Activated CD4-positive, CD25-positive, alpha-beta regulatory T cell treated with anti-CD3 and anti-CD28 coated beads, Interleukin-2, amount 50 U/mL, for 24 hours (primary cell): ENCODE measurements around the gene CALN1.
"Not testable (repeated sequence)": the region's sequence is repeated elsewhere in the genome, so short reads cannot be mapped to it uniquely, and the experiment has no call there.

Experiments
- ATAC-seq, 2 donors: fragments of 150-1000 bp; cut with Tn5 transposase; one replicate each; pipeline ENCODE4 v1.10.0; 2021; ENCODE audit warnings: mild to moderate bottlenecking in 1 of 2, moderate library complexity in 1 of 2

CALN1 gene

GRCh38 chr7:72265071-72265904 lies 146.8 kb downstream of the CALN1 start:
- no peak for ATAC-seq

GRCh38 chr7:72260406-72260805 lies 151.7 kb downstream of the CALN1 start:
- ATAC-seq = no peak

GRCh38 chr7:72258074-72258473 lies 154.1 kb downstream of the CALN1 start:
- ATAC-seq = no peak

GRCh38 chr7:72254455-72254854 lies 157.7 kb downstream of the CALN1 start:
- no peak for ATAC-seq

- ATAC-seq = no peak
Measured at GRCh38 chr7:72249106-72249505, 163.0 kb downstream of the CALN1 start.

GRCh38 chr7:72244826-72245398 lies 167.2 kb downstream of the CALN1 start:
- ATAC-seq = no peak

GRCh38 chr7:72243329-72243728 lies 168.8 kb downstream of the CALN1 start:
- no peak for ATAC-seq

GRCh38 chr7:72235351-72235750 lies 176.8 kb downstream of the CALN1 start:
- no peak for ATAC-seq

- no peak for ATAC-seq
Measured at GRCh38 chr7:72234086-72234485, 178.1 kb downstream of the CALN1 start.

- no peak for ATAC-seq
Measured at GRCh38 chr7:72230281-72230680, 181.9 kb downstream of the CALN1 start.

GRCh38 chr7:72223351-72223750 lies 188.8 kb downstream of the CALN1 start:
- ATAC-seq = no peak

- no peak for ATAC-seq
Measured at GRCh38 chr7:72222136-72222535, 190.0 kb downstream of the CALN1 start.

- no peak for ATAC-seq
Measured at GRCh38 chr7:72219500-72219899, 192.6 kb downstream of the CALN1 start.

- no peak for ATAC-seq
Measured at GRCh38 chr7:72217151-72217550, 195.0 kb downstream of the CALN1 start.

GRCh38 chr7:72213769-72214168 lies 198.4 kb downstream of the CALN1 start:
- no peak for ATAC-seq

GRCh38 chr7:72213081-72213480 lies 199.1 kb downstream of the CALN1 start:
- no peak for ATAC-seq

- no peak for ATAC-seq
Measured at GRCh38 chr7:72211175-72211574, 201.0 kb downstream of the CALN1 start.

GRCh38 chr7:72209006-72209405 lies 203.1 kb downstream of the CALN1 start:
- not testable (repeated sequence) for ATAC-seq

- ATAC-seq = no peak
Measured at GRCh38 chr7:72196176-72196575, 216.0 kb downstream of the CALN1 start.

- no peak for ATAC-seq
Measured at GRCh38 chr7:72190919-72191318, 221.2 kb downstream of the CALN1 start.

- ATAC-seq = no peak
Measured at GRCh38 chr7:72190146-72190545, 222.0 kb downstream of the CALN1 start.

GRCh38 chr7:72187179-72187578 lies 225.0 kb downstream of the CALN1 start:
- ATAC-seq = no peak

GRCh38 chr7:72183835-72184234 lies 228.3 kb downstream of the CALN1 start:
- no peak for ATAC-seq

- no peak for ATAC-seq
Measured at GRCh38 chr7:72182036-72182435, 230.1 kb downstream of the CALN1 start.

- ATAC-seq = no peak
Measured at GRCh38 chr7:72176875-72177274, 235.3 kb downstream of the CALN1 start.
